ENCODE data around the gene PICK1.

Gene PICK1

DNA sequence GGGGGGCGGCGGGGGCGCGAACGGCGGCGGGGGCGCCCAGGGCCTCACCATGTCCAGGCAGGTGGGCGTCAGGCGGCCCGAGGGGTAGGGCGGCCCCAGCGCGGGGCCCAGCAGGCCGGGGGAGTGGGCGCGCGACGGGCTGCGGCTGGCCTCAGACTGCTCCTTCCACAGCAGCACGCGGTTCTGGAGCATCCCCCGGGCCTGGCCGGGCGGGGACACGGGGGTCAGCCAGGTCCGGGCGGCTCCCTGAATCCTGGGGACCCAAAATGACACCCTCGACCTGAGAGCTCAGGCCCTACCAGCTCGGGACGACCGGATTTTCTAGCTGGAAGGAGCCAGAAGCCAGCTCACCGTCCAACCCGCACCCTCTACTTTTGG is 32.3 kb downstream of the PICK1 start:
- Histone ChIP-seq H3K9ac (no peak overlapping the region), H3K4me2 (no peak overlapping the region), H3K27ac (no peak overlapping the region), H3K27me3 (ENCODE audit: insufficient read depth, low read depth) (no peaks in the 10 kb centered on the region), H3K4me1 (ENCODE audit: low read depth, poor library complexity, severe bottlenecking) (no peaks in the 10 kb centered on the region), H4K20me1 (ENCODE audit: insufficient read depth) (no peaks in the 10 kb centered on the region), H3K4me3 (IDR thresholded peaks at IDR 0.05; ENCODE audit: insufficient read depth, low read depth, low read length) (no peak overlapping the region), H3K36me3 (ENCODE audit: insufficient read depth) (no peaks in the 10 kb centered on the region), H3K79me2 (ENCODE audit: insufficient read depth, low read depth) (no peaks in the 10 kb centered on the region), H2AFZ (ENCODE audit: low read depth) (no peak overlapping the region)
- TF ChIP-seq, protein P1, sequence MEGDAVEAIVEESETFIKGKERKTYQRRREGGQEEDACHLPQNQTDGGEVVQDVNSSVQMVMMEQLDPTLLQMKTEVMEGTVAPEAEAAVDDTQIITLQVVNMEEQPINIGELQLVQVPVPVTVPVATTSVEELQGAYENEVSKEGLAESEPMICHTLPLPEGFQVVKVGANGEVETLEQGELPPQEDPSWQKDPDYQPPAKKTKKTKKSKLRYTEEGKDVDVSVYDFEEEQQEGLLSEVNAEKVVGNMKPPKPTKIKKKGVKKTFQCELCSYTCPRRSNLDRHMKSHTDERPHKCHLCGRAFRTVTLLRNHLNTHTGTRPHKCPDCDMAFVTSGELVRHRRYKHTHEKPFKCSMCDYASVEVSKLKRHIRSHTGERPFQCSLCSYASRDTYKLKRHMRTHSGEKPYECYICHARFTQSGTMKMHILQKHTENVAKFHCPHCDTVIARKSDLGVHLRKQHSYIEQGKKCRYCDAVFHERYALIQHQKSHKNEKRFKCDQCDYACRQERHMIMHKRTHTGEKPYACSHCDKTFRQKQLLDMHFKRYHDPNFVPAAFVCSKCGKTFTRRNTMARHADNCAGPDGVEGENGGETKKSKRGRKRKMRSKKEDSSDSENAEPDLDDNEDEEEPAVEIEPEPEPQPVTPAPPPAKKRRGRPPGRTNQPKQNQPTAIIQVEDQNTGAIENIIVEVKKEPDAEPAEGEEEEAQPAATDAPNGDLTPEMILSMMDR (conservative IDR thresholded peaks at IDR 0.05; ENCODE audit: low read depth, low read length): no peak

DNA sequence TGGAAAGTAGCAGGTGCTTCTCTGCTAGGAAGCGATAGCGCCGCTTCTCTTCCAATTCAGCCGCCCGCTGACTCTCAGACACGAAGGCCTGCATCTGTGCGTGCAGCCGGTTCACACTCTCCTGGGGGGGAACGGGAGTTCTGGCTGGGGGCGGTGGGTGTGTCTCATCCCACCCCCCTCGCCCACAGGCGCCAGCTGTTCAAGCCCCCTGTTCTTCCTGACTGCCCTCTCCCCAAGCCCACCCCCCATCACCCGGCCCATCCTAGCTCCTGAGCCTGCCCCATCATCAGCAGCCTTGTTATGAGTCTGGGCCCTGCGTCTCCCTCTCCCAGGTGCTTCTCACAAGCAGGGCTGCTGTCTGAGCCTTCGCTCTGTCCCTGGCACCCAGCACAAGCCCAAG is 39.9 kb downstream of the PICK1 start:
- Histone ChIP-seq H3K27ac (no peak overlapping the region), H3K79me2 (ENCODE audit: insufficient read depth, low read depth) (no peaks in the 10 kb centered on the region), H3K4me1 (ENCODE audit: low read depth, poor library complexity, severe bottlenecking) (peaks cover 7% of the 10 kb centered on the region), H4K20me1 (ENCODE audit: insufficient read depth) (no peaks in the 10 kb centered on the region), H3K4me3 (IDR thresholded peaks at IDR 0.05; ENCODE audit: insufficient read depth, low read depth, low read length) (no peak overlapping the region), H3K4me2 (no peak overlapping the region), H3K36me3 (ENCODE audit: insufficient read depth) (no peaks in the 10 kb centered on the region), H3K9ac (no peak overlapping the region), H2AFZ (ENCODE audit: low read depth) (no peak overlapping the region), H3K27me3 (ENCODE audit: insufficient read depth, low read depth) (no peaks in the 10 kb centered on the region)
- TF ChIP-seq, protein P1 (conservative IDR thresholded peaks at IDR 0.05; ENCODE audit: low read depth, low read length): no peak

DNA sequence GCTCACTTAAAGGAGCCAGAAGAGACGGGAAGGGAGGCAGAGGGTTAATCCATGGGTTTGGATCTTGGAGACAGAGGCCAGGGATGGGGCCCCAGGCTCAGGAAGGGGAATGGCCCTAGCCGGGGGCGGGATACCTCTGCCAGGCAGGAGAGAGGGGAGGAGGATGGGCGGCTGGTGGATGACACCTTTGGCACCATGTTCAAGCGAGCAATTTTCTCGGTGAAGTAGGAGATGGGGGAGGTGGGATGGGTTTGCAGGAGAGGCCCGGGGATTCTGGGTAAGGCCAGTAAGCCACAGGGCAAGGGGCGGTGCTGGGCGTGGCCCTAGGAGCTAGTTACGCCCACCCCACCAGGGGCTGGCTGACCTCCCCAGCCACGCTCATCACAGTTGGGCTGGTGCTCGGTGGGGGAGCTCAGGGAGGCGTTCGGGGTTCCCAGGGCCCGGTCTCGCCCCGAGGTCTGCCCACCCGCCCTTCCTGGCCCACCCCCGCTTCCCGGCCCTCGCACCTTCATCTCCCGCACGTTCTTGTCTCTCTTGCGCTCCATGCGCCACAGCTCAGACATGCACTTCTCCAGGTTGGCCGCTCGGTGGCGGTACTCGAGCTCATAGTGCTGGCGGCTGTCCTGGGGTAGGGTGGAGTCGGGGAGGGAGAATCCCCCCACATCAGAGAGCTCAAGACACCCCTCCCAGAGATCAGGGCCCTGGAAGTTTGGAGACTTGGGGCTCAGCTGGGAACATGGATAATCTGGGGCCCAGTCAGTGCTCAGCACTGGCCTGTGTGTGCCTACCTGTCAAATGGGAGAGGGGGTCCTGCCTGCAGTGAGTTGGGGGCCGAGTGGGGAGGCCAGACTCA is 40.6 kb downstream of the PICK1 start:
- Histone ChIP-seq H3K27ac (no peak overlapping the region), H2AFZ (ENCODE audit: low read depth) (no peak overlapping the region), H3K4me1 (ENCODE audit: low read depth, poor library complexity, severe bottlenecking) (peaks cover 7% of the 10 kb centered on the region), H3K4me3 (IDR thresholded peaks at IDR 0.05; ENCODE audit: insufficient read depth, low read depth, low read length) (no peak overlapping the region), H3K27me3 (ENCODE audit: insufficient read depth, low read depth) (no peaks in the 10 kb centered on the region), H3K4me2 (no peak overlapping the region), H3K36me3 (ENCODE audit: insufficient read depth) (no peaks in the 10 kb centered on the region), H3K79me2 (ENCODE audit: insufficient read depth, low read depth) (no peaks in the 10 kb centered on the region), H4K20me1 (ENCODE audit: insufficient read depth) (no peaks in the 10 kb centered on the region), H3K9ac (no peak overlapping the region)
- TF ChIP-seq, protein P1 (conservative IDR thresholded peaks at IDR 0.05; ENCODE audit: low read depth, low read length): no peak

DNA sequence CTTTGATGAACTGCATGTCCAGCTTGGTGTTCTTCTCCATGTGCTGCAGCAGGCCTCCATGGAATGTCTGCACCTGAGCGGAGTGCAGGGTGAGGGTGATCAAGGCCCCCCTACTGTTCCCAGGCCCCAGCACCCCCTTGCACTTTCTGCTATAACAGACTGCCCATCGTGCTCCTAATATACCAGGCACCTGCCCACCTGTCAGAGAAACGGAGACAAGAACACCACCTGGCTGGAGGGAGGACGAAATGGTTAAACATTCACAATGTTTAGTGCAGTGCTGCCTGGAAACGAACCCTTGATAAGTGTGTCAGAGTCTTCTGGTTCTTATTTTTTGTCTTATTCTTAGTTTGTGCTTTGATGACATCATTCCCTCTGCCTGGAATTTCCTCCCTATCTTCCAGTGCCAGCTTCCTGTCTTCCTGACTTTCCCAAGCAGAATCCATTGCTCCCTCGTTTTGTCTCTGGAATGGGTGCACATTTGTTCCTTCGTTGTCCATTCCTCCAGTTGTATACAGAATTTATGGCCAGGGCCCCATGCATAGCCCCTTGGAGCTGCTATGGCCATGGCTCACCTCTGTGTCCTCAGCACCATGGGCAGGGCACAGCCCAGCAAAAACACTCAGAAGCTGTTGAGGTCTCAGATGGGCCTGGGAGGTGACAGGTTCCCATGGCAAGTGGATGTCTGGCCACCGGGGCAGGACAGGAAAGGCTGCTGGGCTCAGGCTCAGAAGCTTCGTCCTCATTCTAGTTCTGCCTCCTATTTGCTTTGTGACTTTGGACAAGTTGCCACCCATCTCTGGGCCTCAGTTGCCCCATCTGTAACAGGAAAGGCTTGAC is 41.4 kb downstream of the PICK1 start:
- Histone ChIP-seq H3K4me1 (ENCODE audit: low read depth, poor library complexity, severe bottlenecking) (peaks cover 7% of the 10 kb centered on the region), H4K20me1 (ENCODE audit: insufficient read depth) (no peaks in the 10 kb centered on the region), H3K79me2 (ENCODE audit: insufficient read depth, low read depth) (no peaks in the 10 kb centered on the region), H3K27me3 (ENCODE audit: insufficient read depth, low read depth) (no peaks in the 10 kb centered on the region), H3K9ac (no peak overlapping the region), H3K4me3 (IDR thresholded peaks at IDR 0.05; ENCODE audit: insufficient read depth, low read depth, low read length) (no peak overlapping the region), H3K27ac (no peak overlapping the region), H2AFZ (ENCODE audit: low read depth) (no peak overlapping the region), H3K36me3 (ENCODE audit: insufficient read depth) (no peaks in the 10 kb centered on the region), H3K4me2 (no peak overlapping the region)
- TF ChIP-seq, protein P1 (conservative IDR thresholded peaks at IDR 0.05; ENCODE audit: low read depth, low read length): no peak
